HEK293 (cell line): ENCODE measurements around the gene ZP4.

Source experiments
- CTCF ChIA-PET: fragments of 350-600 bp; formaldehyde crosslinking; extraction: SDS; loops from one replicate; lab custom pipeline; 2021; ENCODE audit warnings: antibody characterized with exemption; lab: Yijun Ruan, JAX
- POLR2A ChIA-PET: fragments of 300-600 bp; formaldehyde crosslinking; extraction: SDS; loops from one replicate; lab custom pipeline; 2020; ENCODE audit warnings: antibody characterized with exemption, inconsistent platforms; lab: Yijun Ruan, JAX
- H3K27ac ChIP-seq: fragments of 200-500 bp; sonication (Bioruptor generic); 2 replicates; pipeline ENCODE4 v1.5.1; 2014; ENCODE audit warnings: low read depth, low read length, control low read depth, inconsistent platforms; ENCODE audit errors: extremely low read depth
- H3K36me3 ChIP-seq, 2 experiments: fragments of 200-500 bp in 1 of 2; sonication (Bioruptor generic) in 1 of 2; 1 replicate in 1 of 2; 2 replicates in 1 of 2; pipeline ENCODE4 v1.5.1; 2014 to 2017; ENCODE audit warnings: inconsistent platforms in 2 of 2, low read length in 2 of 2; ENCODE audit not compliant: control insufficient read depth in 2 of 2, insufficient read depth in 1 of 2
- H3K4me1 ChIP-seq: fragments of 200-500 bp; sonication (Bioruptor generic); 2 replicates; pipeline ENCODE4 v1.5.1; 2014; ENCODE audit warnings: mild to moderate bottlenecking, low read length, inconsistent platforms; ENCODE audit not compliant: control insufficient read depth, insufficient read depth
- H3K4me3 ChIP-seq: 2 replicates; pipeline ENCODE4 v1.5.1; 2011; ENCODE audit warnings: low read depth, mild to moderate bottlenecking, control low read depth, low read length, moderate library complexity
- H3K9me3 ChIP-seq: fragments of 200-500 bp; sonication (Bioruptor generic); 2 replicates; pipeline ENCODE4 v1.5.1; 2014; ENCODE audit warnings: low read depth, low read length, inconsistent platforms; ENCODE audit not compliant: control insufficient read depth, insufficient read depth
- HOXA7 ChIP-seq: sonication (generic); formaldehyde crosslinking; IDR thresholded peaks from 2 replicates; pipeline ENCODE4 v1.8.1; 2022; ENCODE audit warnings: missing genetic modification reagents, borderline replicate concordance
- KLF8 ChIP-seq: fragments of 450-650 bp; formaldehyde crosslinking; IDR thresholded peaks from 2 replicates; pipeline ENCODE4 v1.5.1; 2016; ENCODE audit warnings: missing biosample characterization, missing genetic modification characterization
- KLF9 ChIP-seq: fragments of 450-650 bp; formaldehyde crosslinking; IDR thresholded peaks from 2 replicates; pipeline ENCODE4 v1.5.1; 2016; ENCODE audit warnings: missing biosample characterization, missing genetic modification characterization, low read depth
- SETDB1 ChIP-seq: IDR thresholded peaks from one replicate; pipeline ENCODE4 v1.6.1; 2017; ENCODE audit warnings: mild to moderate bottlenecking, low read length, moderate library complexity, mixed read lengths; ENCODE audit not compliant: insufficient read length
- SP3 ChIP-seq: fragments of 450-650 bp; formaldehyde crosslinking; IDR thresholded peaks from 2 replicates; pipeline ENCODE4 v1.5.1; 2016; ENCODE audit warnings: missing biosample characterization, missing genetic modification characterization
- ZBTB21 ChIP-seq: fragments of 450-650 bp; formaldehyde crosslinking; IDR thresholded peaks from 2 replicates; pipeline ENCODE4 v1.5.1; 2017; ENCODE audit warnings: missing biosample characterization, missing genetic modification characterization
- ZBTB6 ChIP-seq: fragments of 450-650 bp; formaldehyde crosslinking; IDR thresholded peaks from 2 replicates; pipeline ENCODE4 v1.5.1; 2017; ENCODE audit warnings: missing biosample characterization, missing genetic modification characterization
- ZFP69B ChIP-seq: fragments of 450-650 bp; formaldehyde crosslinking; IDR thresholded peaks from 2 replicates; pipeline ENCODE4 v1.5.1; 2016; ENCODE audit warnings: missing biosample characterization, missing genetic modification characterization
- ZNF175 ChIP-seq: fragments of 450-650 bp; formaldehyde crosslinking; IDR thresholded peaks from 2 replicates; pipeline ENCODE4 v1.5.1; 2016; ENCODE audit warnings: missing biosample characterization, missing genetic modification characterization
- ZNF214 ChIP-seq: fragments of 450-650 bp; formaldehyde crosslinking; IDR thresholded peaks from 2 replicates; pipeline ENCODE4 v1.5.1; 2017; ENCODE audit warnings: missing biosample characterization, mild to moderate bottlenecking, missing genetic modification characterization, borderline replicate concordance
- ZNF341 ChIP-seq: fragments of 450-650 bp; formaldehyde crosslinking; IDR thresholded peaks from 2 replicates; pipeline ENCODE4; 2016; ENCODE audit warnings: low read depth, missing biosample characterization, missing genetic modification characterization
- ZNF350 ChIP-seq: fragments of 450-650 bp; formaldehyde crosslinking; IDR thresholded peaks from 2 replicates; pipeline ENCODE4 v1.5.0; 2017; ENCODE audit warnings: missing biosample characterization, mild to moderate bottlenecking, missing genetic modification characterization
- ZNF37A ChIP-seq: fragments of 450-650 bp; IDR thresholded peaks from 2 replicates; pipeline ENCODE4 v1.5.1; 2018; ENCODE audit warnings: missing biosample characterization, missing genetic modification characterization
- ZNF426 ChIP-seq: fragments of 450-650 bp; formaldehyde crosslinking; IDR thresholded peaks from 2 replicates; pipeline ENCODE4 v1.5.1; 2017; ENCODE audit warnings: missing biosample characterization, missing genetic modification characterization, mild to moderate bottlenecking, inconsistent platforms, moderate library complexity
- ZNF518A ChIP-seq: fragments of 450-650 bp; formaldehyde crosslinking; conservative IDR thresholded peaks from 2 replicates; pipeline ENCODE4 v1.5.1; 2016; ENCODE audit warnings: low read depth, missing biosample characterization, missing genetic modification characterization
- ZNF549 ChIP-seq: fragments of 450-650 bp; IDR thresholded peaks from 2 replicates; pipeline ENCODE4 v1.5.1; 2018; ENCODE audit warnings: missing biosample characterization, missing genetic modification characterization, mild to moderate bottlenecking, inconsistent platforms, moderate library complexity
- ZNF558 ChIP-seq: fragments of 450-650 bp; formaldehyde crosslinking; IDR thresholded peaks from 2 replicates; pipeline ENCODE4 v1.5.1; 2016; ENCODE audit warnings: missing biosample characterization, missing genetic modification characterization
- ZNF580 ChIP-seq: fragments of 450-650 bp; formaldehyde crosslinking; IDR thresholded peaks from 2 replicates; pipeline ENCODE4 v1.5.1; 2016; ENCODE audit warnings: missing biosample characterization, missing genetic modification characterization
- ZSCAN16 ChIP-seq: fragments of 450-650 bp; formaldehyde crosslinking; IDR thresholded peaks from 2 replicates; pipeline ENCODE4 v1.5.1; 2016; ENCODE audit warnings: missing biosample characterization, missing genetic modification characterization
- ZSCAN5A ChIP-seq: fragments of 450-650 bp; formaldehyde crosslinking; IDR thresholded peaks from 2 replicates; pipeline ENCODE4 v1.5.1; 2016; ENCODE audit warnings: missing biosample characterization, missing genetic modification characterization

Gene ZP4

GRCh38 chr1:237891266-237891665, 544 bp upstream of the ZP4 start (continued):
- TF ChIP-seq ZBTB6 (tag by site-specific recombination) = no peak
- TF ChIP-seq SETDB1 = no peak
- TF ChIP-seq ZSCAN16 (tag by site-specific recombination) = no peak
- no peak for TF ChIP-seq ZSCAN5A (tag by site-specific recombination)
- no peak for TF ChIP-seq ZNF214 (tag by site-specific recombination)
- no peak for TF ChIP-seq ZBTB21

GRCh38 chr1:237890416-237890815, 306 bp downstream of the ZP4 start:
- CTCF ChIA-PET = interaction anchor here (1.5 kb wide), 2 partner anchors 11 to 13 kb away, joined by 3 to 7 read pairs; no protein-coding TSS in a partner anchor
- TF ChIP-seq ZNF341 (tag by site-specific recombination) = no peak
- no peak for TF ChIP-seq ZNF558
- TF ChIP-seq ZFP69B = no peak
- no peak for TF ChIP-seq KLF9 (tag by site-specific recombination)
- TF ChIP-seq ZNF37A (tag by site-specific recombination) = no peak
- POLR2A ChIA-PET = no interaction called here

GRCh38 chr1:237888143-237888542, 2.6 kb downstream of the ZP4 start:
- H3K4me3 ChIP-seq = no peak overlapping the region
- TF ChIP-seq ZNF426 = no peak
- no peak for TF ChIP-seq SP3 (tag by site-specific recombination)
- no peak for TF ChIP-seq ZNF549 (tag by site-specific recombination)
- no peak for TF ChIP-seq ZNF175 (tag by site-specific recombination)
- no peak for TF ChIP-seq ZBTB6 (tag by site-specific recombination)
- TF ChIP-seq ZNF580 (tag by site-specific recombination) = no peak
- no peak overlapping the region for H3K27ac ChIP-seq
- H3K9me3 ChIP-seq = no peaks in the 10 kb centered on the region
- CTCF ChIA-PET = interaction anchor here (0.7 to 1.0 kb wide), 2 partner anchors 37 to 209 kb away, joined by 3 to 4 read pairs; no protein-coding TSS in a partner anchor
- no peaks in the 10 kb centered on the region for H3K36me3 ChIP-seq
- POLR2A ChIA-PET = no interaction called here
- no peaks in the 10 kb centered on the region for H3K4me1 ChIP-seq

More at GRCh38 chr1:237890416-237890815, 306 bp downstream of the ZP4 start:
- no peaks in the 10 kb centered on the region for H3K9me3 ChIP-seq
- no peaks in the 10 kb centered on the region for H3K4me1 ChIP-seq
- H3K27ac ChIP-seq = no peak overlapping the region
- no peaks in the 10 kb centered on the region for H3K36me3 ChIP-seq
- H3K4me3 ChIP-seq = no peak overlapping the region

GRCh38 chr1:237887542-237887941, 3.2 kb downstream of the ZP4 start:
- H3K9me3 ChIP-seq = no peaks in the 10 kb centered on the region
- CTCF ChIA-PET = interaction anchor here (0.6 to 1.2 kb wide), 3 partner anchors 10 to 622 kb away, joined by 3 to 4 read pairs (median 3); no protein-coding TSS in a partner anchor
- TF ChIP-seq ZNF350 (tag by site-specific recombination) (no peak), ZNF518A (tag by site-specific recombination) (no peak), SP3 (tag by site-specific recombination) (no peak), KLF8 (tag by site-specific recombination) (no peak), HOXA7 (no peak)

More at GRCh38 chr1:237887542-237887941, 3.2 kb downstream of the ZP4 start:
- POLR2A ChIA-PET = no interaction called here
- Histone ChIP-seq H3K36me3 (no peaks in the 10 kb centered on the region), H3K4me1 (no peaks in the 10 kb centered on the region), H3K4me3 (no peak overlapping the region), H3K27ac (no peak overlapping the region)
